Smooth muscle cell (in vitro differentiated cells): ENCODE data around the gene SPTSSB. TPM values are rescaled to one million over a fixed set of nuclear protein-coding genes. Genes with fewer than 3 reads are reported as not detected.

Experiments
- DNase-seq: peaks from one replicate; lab custom pipeline; 2025; ENCODE audit not compliant: unreplicated experiment; lab: John Stamatoyannopoulos, UW
- H2AFZ ChIP-seq: fragments of 200-600 bp; sonication (generic); 2 replicates; pipeline ENCODE4 v1.6.0; 2016; ENCODE audit warnings: antibody characterized with exemption, low read depth, mild to moderate bottlenecking
- H3F3A ChIP-seq: fragments of 200-600 bp; sonication (generic); 2 replicates; pipeline ENCODE4 v1.6.0; 2017; ENCODE audit warnings: antibody characterized with exemption, low read depth
- H3K27ac ChIP-seq: fragments of 200-600 bp; sonication (generic); 2 replicates; pipeline ENCODE4 v1.5.1; 2016; ENCODE audit warnings: low read depth, mild to moderate bottlenecking
- H3K27me3 ChIP-seq: fragments of 200-600 bp; sonication (generic); 2 replicates; pipeline ENCODE4 v1.6.1; 2016; ENCODE audit warnings: low read depth, mild to moderate bottlenecking
- H3K36me3 ChIP-seq: fragments of 200-600 bp; sonication (generic); 2 replicates; pipeline ENCODE4 v1.5.1; 2016; ENCODE audit warnings: low read depth
- H3K4me1 ChIP-seq: fragments of 200-600 bp; sonication (generic); 2 replicates; pipeline ENCODE4 v1.5.1; 2016; ENCODE audit warnings: low read depth
- H3K4me2 ChIP-seq: fragments of 200-600 bp; sonication (generic); 2 replicates; pipeline ENCODE4 v1.6.0; 2016; ENCODE audit warnings: mild to moderate bottlenecking
- H3K4me3 ChIP-seq: fragments of 200-600 bp; sonication (generic); 2 replicates; pipeline ENCODE4 v1.5.1; 2016; ENCODE audit warnings: mild to moderate bottlenecking
- H3K79me2 ChIP-seq: fragments of 200-600 bp; sonication (generic); 2 replicates; pipeline ENCODE4 v1.6.0; 2016; ENCODE audit warnings: low read depth, mild to moderate bottlenecking
- H3K9ac ChIP-seq: fragments of 200-600 bp; sonication (generic); 2 replicates; pipeline ENCODE4 v1.6.0; 2016; ENCODE audit warnings: low read depth
- H3K9me3 ChIP-seq: fragments of 200-600 bp; sonication (generic); replicated peaks from 2 replicates; pipeline ENCODE4 v1.5.1; 2016; ENCODE audit warnings: low read depth
- H4K20me1 ChIP-seq: fragments of 200-600 bp; sonication (generic); 2 replicates; pipeline ENCODE4 v1.6.0; 2016; ENCODE audit warnings: low read depth
- CTCF ChIP-seq: fragments of 200-600 bp; sonication (generic); IDR thresholded peaks from 2 replicates; pipeline ENCODE4 v1.5.1; 2017; ENCODE audit warnings: borderline replicate concordance, mild to moderate bottlenecking, antibody characterized with exemption; ENCODE audit not compliant: insufficient read depth, poor library complexity, severe bottlenecking
- WGBS: methylation state at CpG from one replicate; pipeline ENCODE4 v1.1.7; 2016; ENCODE audit warnings: low lambda C conversion rate; 5-methylcytosine and 5-hydroxymethylcytosine counted together
- polyA plus RNA-seq: library from polyadenylated mRNA; unstranded; fragments of >200 nt; fragmentation: Nextera tagmentation; extraction: Ambion mirVana; gene quantifications from 2 replicates; pipeline ENCODE4 v1.2.1, GENCODE V29; 2016
- total RNA-seq: library from RNA; depleted of rRNA; stranded (reverse); fragments of >200 nt; gene quantifications from 2 replicates; pipeline ENCODE4 v1.2.3, GENCODE V29; 2014

SPTSSB gene
- total and polyA plus RNA-seq, 2 experiments from 2014 or later, result 0.41 to 1.0 TPM

- H3K9ac ChIP-seq, result no peak overlapping the region
- H4K20me1 ChIP-seq, result no peaks in the 10 kb centered on the region
- peaks cover 3% of the 10 kb centered on the region for H3K4me1 ChIP-seq
- no peak for DNase-seq
- H3K36me3 ChIP-seq, result no peaks in the 10 kb centered on the region
- TF ChIP-seq CTCF, result no peak
- no peaks in the 10 kb centered on the region for H3F3A ChIP-seq
- 41% methylated on average over 1 of the region's 1 CpG for WGBS
- peak overlapping the region; percentile 80 for H2AFZ ChIP-seq
- H3K79me2 ChIP-seq, result no peaks in the 10 kb centered on the region
- no peak overlapping the region for H3K4me2 ChIP-seq
- no peak overlapping the region for H3K4me3 ChIP-seq
- H3K9me3 ChIP-seq, result no peaks in the 10 kb centered on the region
- H3K27me3 ChIP-seq, result no peaks in the 10 kb centered on the region
- H3K27ac ChIP-seq, result no peak overlapping the region
Observed at GRCh38 chr3:161415506-161416231, 44.4 kb upstream of the SPTSSB start.

GRCh38 chr3:161414907-161415306, 43.6 kb upstream of the SPTSSB start:
- Histone ChIP-seq H3K9ac (no peak overlapping the region), H3K36me3 (no peaks in the 10 kb centered on the region), H3K27ac (no peak overlapping the region), H2AFZ (no peak overlapping the region), H3K9me3 (no peaks in the 10 kb centered on the region), H3K4me3 (no peak overlapping the region), H3K79me2 (no peaks in the 10 kb centered on the region), H3K4me2 (no peak overlapping the region), H3F3A (no peaks in the 10 kb centered on the region), H3K4me1 (no peaks in the 10 kb centered on the region), H3K27me3 (no peaks in the 10 kb centered on the region), H4K20me1 (no peaks in the 10 kb centered on the region)
- no peak for DNase-seq
- WGBS, result 91% methylated on average over 1 of the region's 1 CpG
- TF ChIP-seq CTCF, result no peak

GRCh38 chr3:161413855-161414210, 42.5 kb upstream of the SPTSSB start:
- TF ChIP-seq CTCF, result no peak
- H3K27ac ChIP-seq, result no peak overlapping the region
- H3K9ac ChIP-seq, result no peak overlapping the region
- WGBS, result 70% methylated on average over 1 of the region's 1 CpG
- DNase-seq, result no peak
- H3K27me3 ChIP-seq, result no peaks in the 10 kb centered on the region
- no peaks in the 10 kb centered on the region for H4K20me1 ChIP-seq
- H3K4me3 ChIP-seq, result no peak overlapping the region
- H3K36me3 ChIP-seq, result no peaks in the 10 kb centered on the region
- no peaks in the 10 kb centered on the region for H3K79me2 ChIP-seq
- H2AFZ ChIP-seq, result no peak overlapping the region
- H3K9me3 ChIP-seq, result no peaks in the 10 kb centered on the region
- H3K4me2 ChIP-seq, result no peak overlapping the region
- no peaks in the 10 kb centered on the region for H3K4me1 ChIP-seq
- H3F3A ChIP-seq, result no peaks in the 10 kb centered on the region
